ENCODE data around the gene POU6F2. TPM values are rescaled to one million over a fixed set of nuclear protein-coding genes. Genes with fewer than 3 reads are reported as not detected.

The POU6F2 gene
- total RNA-seq, 1 experiment from 2014 or later: 0.27 TPM

- no TSS peak for BruUV-seq (replicated peaks)
- DNase-seq (ENCODE audit: low read depth, low spot score) (no peak), ATAC-seq (no peak)
- no peaks in the 10 kb centered on the region for H3K36me3 ChIP-seq (ENCODE audit: control insufficient read depth in 1 of 2, insufficient read depth in 2 of 2, low read length in 2 of 2)
- ChIA-PET RAD21 (ENCODE audit: low non-redundant PET in 1 of 2, low total read pairs in 2 of 2, uncharacterized antibody in 2 of 2, unreplicated experiment in 2 of 2) (no interaction called here), POLR2A (no interaction called here), CTCF (interaction anchor here (1.1 kb wide), 1 partner anchor 10 kb away, joined by 3 read pairs; no protein-coding TSS in a partner anchor)
- no peak overlapping the region for H2AFZ ChIP-seq (ENCODE audit: low read depth, low read length, poor library complexity, severe bottlenecking)
- H3K27me3 ChIP-seq (ENCODE audit: insufficient read depth, low read length): peaks cover 70% of the 10 kb centered on the region
- TF ChIP-seq ZNF274 (IDR thresholded peaks at IDR 0.05; ENCODE audit: low read depth, low read length) (no peak), FOSL1 (IDR thresholded peaks at IDR 0.05; ENCODE audit: low read depth) (no peak), ATF3 (IDR thresholded peaks at IDR 0.05) (no peak), EGR1 (IDR thresholded peaks at IDR 0.05; ENCODE audit: low read depth) (no peak), POLR2AphosphoS5 (IDR thresholded peaks at IDR 0.05; ENCODE audit: low read depth, low read length) (no peak), MAX (IDR thresholded peaks at IDR 0.05) (no peak), POLR2A (IDR thresholded peaks at IDR 0.05; ENCODE audit: borderline replicate concordance, extremely low read depth, insufficient read depth, insufficient read length) (no peak), ZBTB33 (IDR thresholded peaks at IDR 0.05; ENCODE audit: extremely low read depth, insufficient replicate concordance, low read length) (no peak), SIN3A (IDR thresholded peaks at IDR 0.05; ENCODE audit: low read depth) (no peak), JUND (IDR thresholded peaks at IDR 0.05) (no peak), SRF (IDR thresholded peaks at IDR 0.05; ENCODE audit: low read depth) (no peak), CTCF (IDR thresholded peaks at IDR 0.05 in 2 of 3, conservative IDR thresholded peaks at IDR 0.05 in 1 of 3; ENCODE audit: borderline replicate concordance in 1 of 3, insufficient read depth in 1 of 3, low read depth in 2 of 3, low read length in 2 of 3) (no peak), SP1 (IDR thresholded peaks at IDR 0.05; ENCODE audit: low read depth) (no peak)
- no peak overlapping the region for H3K9ac ChIP-seq (ENCODE audit: low read length)
- no peak overlapping the region for H3K4me3 ChIP-seq (replicated peaks in 1 of 2; ENCODE audit: low read depth in 1 of 2, low read length in 2 of 2)
- no peaks in the 10 kb centered on the region for H3K9me2 ChIP-seq (ENCODE audit: insufficient read depth)
- no peaks in the 10 kb centered on the region for H3K79me2 ChIP-seq (ENCODE audit: insufficient read depth, low read length)
- no peaks in the 10 kb centered on the region for H3K4me1 ChIP-seq (ENCODE audit: control insufficient read depth in 1 of 2, insufficient read depth in 2 of 2, low read length in 2 of 2)
- intact Hi-C loops (cut with micrococcal nuclease): no loop called here
- H3K4me2 ChIP-seq (ENCODE audit: low read length): no peak overlapping the region
- H3K9me3 ChIP-seq (ENCODE audit: control insufficient read depth in 1 of 2, insufficient read depth in 1 of 2, low read depth in 1 of 2, low read length in 2 of 2): no peaks in the 10 kb centered on the region
- H3K27ac ChIP-seq (ENCODE audit: low read depth, low read length): no peak overlapping the region
- H4K20me1 ChIP-seq (ENCODE audit: insufficient read depth): no peaks in the 10 kb centered on the region
These were observed 107.9 kb downstream of the POU6F2 start for GRCh38 chr7:39085590-39086049.
